HG03039 (cell line): ENCODE results near the gene TNFSF9.
"Not testable (repeated sequence)": the region's sequence is repeated elsewhere in the genome, so short reads cannot be mapped to it uniquely, and the experiment has no call there.

ENCODE experiments used
- ATAC-seq: cut with Tn5 transposase; IDR thresholded peaks from one replicate; pipeline ENCODE4 v1.9.1; 2021; ENCODE audit warnings: mild to moderate bottlenecking, moderate library complexity; ENCODE audit not compliant: unreplicated experiment

TNFSF9 gene

GRCh38 chr19:6568010-6568526, 37.2 kb downstream of the TNFSF9 start:
- ATAC-seq = no peak

- no peak for ATAC-seq
Measured at GRCh38 chr19:6568816-6569215, 38.0 kb downstream of the TNFSF9 start.

GRCh38 chr19:6570764-6571163, 39.9 kb downstream of the TNFSF9 start:
- ATAC-seq = no peak

- ATAC-seq = no peak
Measured at GRCh38 chr19:6571167-6571566, 40.3 kb downstream of the TNFSF9 start.

GRCh38 chr19:6572217-6572616, 41.4 kb downstream of the TNFSF9 start:
- no peak for ATAC-seq

GRCh38 chr19:6573350-6573749, 42.5 kb downstream of the TNFSF9 start:
- no peak for ATAC-seq

- no peak for ATAC-seq
Measured at GRCh38 chr19:6576869-6577475, 46.1 kb downstream of the TNFSF9 start.

GRCh38 chr19:6577476-6578125, 46.8 kb downstream of the TNFSF9 start:
- ATAC-seq = peak; percentile 64

GRCh38 chr19:6579450-6580178, 48.8 kb downstream of the TNFSF9 start:
- no peak for ATAC-seq

- no peak for ATAC-seq
Measured at GRCh38 chr19:6580313-6580712, 49.5 kb downstream of the TNFSF9 start.

GRCh38 chr19:6582515-6583484, 52.0 kb downstream of the TNFSF9 start:
- not testable (repeated sequence) for ATAC-seq
